ENCODE data around the gene NEK8. TPM values are rescaled to one million over a fixed set of nuclear protein-coding genes. Genes with fewer than 3 reads are reported as not detected.
"Not testable (repeated sequence)": the region's sequence is repeated elsewhere in the genome, so short reads cannot be mapped to it uniquely, and the experiment has no call there.

NEK8 gene
- total and polyA plus RNA-seq, 9 donors: 1.9 to 3.9 (median 2.7) TPM

DNA sequence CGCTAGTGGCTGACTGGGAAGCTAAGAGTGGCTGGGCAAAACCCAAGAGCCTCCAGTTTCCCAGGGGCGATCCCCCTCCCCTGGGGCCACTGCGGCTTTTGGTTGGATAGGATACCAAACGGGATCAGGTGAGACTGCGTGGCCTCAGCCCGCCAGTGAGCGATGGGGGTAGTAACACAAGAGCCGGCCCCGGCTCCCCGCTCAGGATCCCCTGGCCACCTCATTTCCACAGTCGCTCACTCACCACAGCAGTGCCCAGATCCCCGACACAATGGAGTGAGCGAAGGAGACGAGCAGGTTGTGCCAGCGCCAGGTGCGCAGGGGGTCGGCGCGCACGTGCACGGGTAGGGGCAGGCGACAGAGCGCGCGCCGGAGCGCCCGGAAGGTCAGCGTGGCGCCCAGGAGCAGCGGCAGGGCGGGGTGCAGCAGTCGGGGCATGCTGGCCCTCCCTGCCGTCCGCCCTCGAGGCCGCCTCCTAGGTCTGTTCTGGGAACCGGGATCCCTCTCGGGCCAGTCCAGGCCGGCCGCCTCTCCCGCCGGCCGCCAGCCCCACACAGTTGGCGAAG, 2.8 kb upstream of the NEK8 start:
- H3K27me3 ChIP-seq (ENCODE audit: control insufficient read depth, insufficient read depth, low read length): no peaks in the 10 kb centered on the region
- DNase-seq: no peak
- H3K4me3 ChIP-seq (ENCODE audit: low read length): peak overlapping the region; percentile 52
- H3K4me1 ChIP-seq (ENCODE audit: control insufficient read depth, insufficient read depth, low read length): peaks cover 58% of the 10 kb centered on the region
- H3K36me3 ChIP-seq (ENCODE audit: control insufficient read depth, insufficient read depth, low read length): peaks cover 40% of the 10 kb centered on the region
- H3K27ac ChIP-seq (ENCODE audit: low read length): peak overlapping the region; percentile 85
- H3K9me3 ChIP-seq (replicated peaks; ENCODE audit: control insufficient read depth, low read depth, low read length): no peaks in the 10 kb centered on the region
- WGBS (ENCODE audit: insufficient coverage): 0% methylated on average over 32 of the region's 45 CpGs

GRCh38 chr17:28726226-28726626, 2.4 kb upstream of the NEK8 start, which contains the start of gene TLCD1:
Gene TLCD1 (minus strand): TSS chr17:28726233. CDS start chr17:28726097, 136 bp downstream.
- WGBS (ENCODE audit: insufficient coverage): 0% methylated on average over 37 of the region's 49 CpGs
- Histone ChIP-seq H3K4me3 (ENCODE audit: low read length) (peak within 1 kb of the TSS; percentile 66), H3K4me1 (ENCODE audit: control insufficient read depth, insufficient read depth, low read length) (peaks cover 53% of the 10 kb centered on the region), H3K27ac (ENCODE audit: low read length) (peak within 1 kb of the TSS; percentile 91), H3K36me3 (ENCODE audit: control insufficient read depth, insufficient read depth, low read length) (peaks cover 35% of the 10 kb centered on the region), H3K27me3 (ENCODE audit: control insufficient read depth, insufficient read depth, low read length) (no peaks in the 10 kb centered on the region), H3K9me3 (replicated peaks; ENCODE audit: control insufficient read depth, low read depth, low read length) (no peaks in the 10 kb centered on the region)
- peak; percentile 77 for DNase-seq

GRCh38 chr17:28726627-28727491, 1.7 kb upstream of the NEK8 start:
- peak overlapping the region; percentile 91 for H3K27ac ChIP-seq (ENCODE audit: low read length)
- peaks cover 29% of the 10 kb centered on the region for H3K36me3 ChIP-seq (ENCODE audit: control insufficient read depth, insufficient read depth, low read length)
- no peaks in the 10 kb centered on the region for H3K9me3 ChIP-seq (replicated peaks; ENCODE audit: control insufficient read depth, low read depth, low read length)
- 0% methylated on average over 43 of the region's 57 CpGs for WGBS (ENCODE audit: insufficient coverage)
- DNase-seq: peak; percentile 98
- no peaks in the 10 kb centered on the region for H3K27me3 ChIP-seq (ENCODE audit: control insufficient read depth, insufficient read depth, low read length)
- peak overlapping the region; percentile 66 for H3K4me3 ChIP-seq (ENCODE audit: low read length)
- H3K4me1 ChIP-seq (ENCODE audit: control insufficient read depth, insufficient read depth, low read length): peaks cover 47% of the 10 kb centered on the region

GRCh38 chr17:28729950-28730330, 1.4 kb downstream of the NEK8 start:
- H3K27me3 ChIP-seq (ENCODE audit: control insufficient read depth, insufficient read depth, low read length): no peaks in the 10 kb centered on the region
- H3K4me3 ChIP-seq (ENCODE audit: low read length): no peak overlapping the region
- H3K27ac ChIP-seq (ENCODE audit: low read length): no peak overlapping the region
- no peaks in the 10 kb centered on the region for H3K9me3 ChIP-seq (replicated peaks; ENCODE audit: control insufficient read depth, low read depth, low read length)
- H3K36me3 ChIP-seq (ENCODE audit: control insufficient read depth, insufficient read depth, low read length): no peaks in the 10 kb centered on the region
- H3K4me1 ChIP-seq (ENCODE audit: control insufficient read depth, insufficient read depth, low read length): peaks cover 31% of the 10 kb centered on the region
- DNase-seq: no peak
- 78% methylated on average over 6 of the region's 11 CpGs for WGBS (ENCODE audit: insufficient coverage)

- Histone ChIP-seq H3K27me3 (ENCODE audit: control insufficient read depth, insufficient read depth, low read length) (no peaks in the 10 kb centered on the region), H3K27ac (ENCODE audit: low read length) (no peak overlapping the region), H3K36me3 (ENCODE audit: control insufficient read depth, insufficient read depth, low read length) (peaks cover 6% of the 10 kb centered on the region), H3K9me3 (replicated peaks; ENCODE audit: control insufficient read depth, low read depth, low read length) (no peaks in the 10 kb centered on the region), H3K4me1 (ENCODE audit: control insufficient read depth, insufficient read depth, low read length) (peaks cover 4% of the 10 kb centered on the region), H3K4me3 (ENCODE audit: low read length) (no peak overlapping the region)
- no CpG with 5 or more reads among the region's 1 CpG for WGBS (ENCODE audit: insufficient coverage)
- no peak for DNase-seq
Measured at GRCh38 chr17:28733346-28733745, 4.8 kb downstream of the NEK8 start.

- Histone ChIP-seq H3K27me3 (ENCODE audit: control insufficient read depth, insufficient read depth, low read length) (no peaks in the 10 kb centered on the region), H3K9me3 (replicated peaks; ENCODE audit: control insufficient read depth, low read depth, low read length) (no peaks in the 10 kb centered on the region), H3K4me1 (ENCODE audit: control insufficient read depth, insufficient read depth, low read length) (no peaks in the 10 kb centered on the region), H3K36me3 (ENCODE audit: control insufficient read depth, insufficient read depth, low read length) (peaks cover 6% of the 10 kb centered on the region), H3K27ac (ENCODE audit: low read length) (no peak overlapping the region), H3K4me3 (ENCODE audit: low read length) (no peak overlapping the region)
- WGBS (ENCODE audit: insufficient coverage): 90% methylated on average over 8 of the region's 10 CpGs
- DNase-seq: no peak
Measured at GRCh38 chr17:28734712-28735241, 6.2 kb downstream of the NEK8 start.

- Histone ChIP-seq H3K4me1 (ENCODE audit: control insufficient read depth, insufficient read depth, low read length) (no peaks in the 10 kb centered on the region), H3K9me3 (replicated peaks; ENCODE audit: control insufficient read depth, low read depth, low read length) (no peaks in the 10 kb centered on the region), H3K36me3 (ENCODE audit: control insufficient read depth, insufficient read depth, low read length) (peaks cover 6% of the 10 kb centered on the region), H3K27me3 (ENCODE audit: control insufficient read depth, insufficient read depth, low read length) (no peaks in the 10 kb centered on the region), H3K4me3 (ENCODE audit: low read length) (no peak overlapping the region), H3K27ac (ENCODE audit: low read length) (no peak overlapping the region)
- 33% methylated on average over 1 of the region's 5 CpGs for WGBS (ENCODE audit: insufficient coverage)
- no peak for DNase-seq
Measured at GRCh38 chr17:28735242-28735722, 6.7 kb downstream of the NEK8 start.

DNA sequence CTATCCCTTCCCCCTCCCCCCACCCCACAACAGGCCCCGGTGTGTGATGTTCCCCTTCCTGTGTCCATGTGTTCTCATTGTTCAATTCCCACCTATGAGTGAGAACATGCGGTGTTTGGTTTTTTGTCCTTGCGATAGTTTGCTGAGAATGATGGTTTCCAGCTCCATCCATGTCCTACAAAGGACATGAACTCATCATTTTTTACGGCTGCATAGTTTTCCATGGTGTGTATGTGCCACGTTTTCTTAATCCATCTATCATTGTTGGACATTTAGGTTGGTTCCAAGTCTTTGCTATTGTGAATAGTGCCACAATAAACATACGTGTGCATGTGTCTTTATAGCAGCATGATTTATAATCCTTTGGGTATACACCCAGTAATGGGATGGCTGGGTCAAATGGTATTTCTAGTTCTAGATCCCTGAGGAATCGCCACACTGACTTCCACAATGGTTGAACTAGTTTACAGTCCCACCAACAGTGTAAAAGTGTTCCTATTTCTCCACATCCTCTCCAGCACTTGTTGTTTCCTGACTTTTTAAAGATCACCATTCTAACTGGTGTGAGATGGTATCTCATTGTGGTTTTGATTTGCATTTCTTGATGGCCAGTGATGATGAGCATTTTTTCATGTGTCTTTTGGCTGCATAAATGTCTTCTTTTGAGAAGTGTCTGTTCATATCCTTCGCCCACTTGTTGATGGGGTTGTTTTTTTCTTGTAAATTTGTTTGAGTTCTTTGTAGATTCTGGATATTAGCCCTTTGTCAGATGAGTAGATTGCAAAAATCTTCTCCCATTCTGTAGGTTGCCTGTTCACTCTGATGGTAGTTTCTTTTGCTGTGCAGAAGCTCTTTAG, 7.6 kb downstream of the NEK8 start:
- H3K27ac ChIP-seq (ENCODE audit: low read length); H3K36me3 ChIP-seq (ENCODE audit: control insufficient read depth, insufficient read depth, low read length); H3K4me1 ChIP-seq (ENCODE audit: control insufficient read depth, insufficient read depth, low read length); DNase-seq; H3K9me3 ChIP-seq (replicated peaks; ENCODE audit: control insufficient read depth, low read depth, low read length); H3K4me3 ChIP-seq (ENCODE audit: low read length); H3K27me3 ChIP-seq (ENCODE audit: control insufficient read depth, insufficient read depth, low read length): not testable (repeated sequence)
- WGBS (ENCODE audit: insufficient coverage): no CpG with 5 or more reads among the region's 8 CpGs

- DNase-seq: no peak
- 97% methylated on average over 9 of the region's 12 CpGs for WGBS (ENCODE audit: insufficient coverage)
- peaks cover 3% of the 10 kb centered on the region for H3K4me1 ChIP-seq (ENCODE audit: control insufficient read depth, insufficient read depth, low read length)
- H3K27ac ChIP-seq (ENCODE audit: low read length): no peak overlapping the region
- H3K36me3 ChIP-seq (ENCODE audit: control insufficient read depth, insufficient read depth, low read length): peaks cover 10% of the 10 kb centered on the region
- H3K9me3 ChIP-seq (replicated peaks; ENCODE audit: control insufficient read depth, low read depth, low read length): no peaks in the 10 kb centered on the region
- no peak overlapping the region for H3K4me3 ChIP-seq (ENCODE audit: low read length)
- no peaks in the 10 kb centered on the region for H3K27me3 ChIP-seq (ENCODE audit: control insufficient read depth, insufficient read depth, low read length)
Measured at GRCh38 chr17:28737316-28737715, 8.7 kb downstream of the NEK8 start.

All from muscle of leg (tissue), 11 donors.